ENCODE data around the gene NCKAP5. TPM values are rescaled to one million over a fixed set of nuclear protein-coding genes. Genes with fewer than 3 reads are reported as not detected.

NCKAP5 gene
- total and polyA plus RNA-seq, 2 of the 13 experiments (the other 11 are each of a cell fraction or from before 2014, with no cell fraction given) = 0.01 TPM; not detected in 1

- in situ Hi-C loops (cut with HindIII; ENCODE audit: extremely low pct_ligation_motif_present, low pct_unique_long_range_greater_than_20kb) = no loop called here
- peaks cover 42% of the 10 kb centered on the region for H3K9me3 ChIP-seq (ENCODE audit: low read length)
- no peaks in the 10 kb centered on the region for H3K4me1 ChIP-seq (ENCODE audit: insufficient read depth, low read length)
- no peaks in the 10 kb centered on the region for H3K27me3 ChIP-seq (ENCODE audit: control insufficient read depth in 1 of 2, insufficient read depth in 2 of 2, low read length in 2 of 2)
- no peak overlapping the region for H3K4me3 ChIP-seq (replicated peaks in 1 of 3; ENCODE audit: insufficient read depth in 1 of 3, low read depth in 2 of 3, low read length in 3 of 3)
- no peak for DNase-seq (ENCODE audit: low spot score)
- H3K79me2 ChIP-seq (ENCODE audit: insufficient read depth, low read length) = no peaks in the 10 kb centered on the region
- CTCF ChIA-PET (ENCODE audit: low intra/inter-chr PET ratio, low total read pairs) = no interaction called here
- H3K27ac ChIP-seq (ENCODE audit: extremely low read length, insufficient read depth, low read length) = no peak overlapping the region
- 13% methylated on average over 2 of the region's 2 CpGs for WGBS (ENCODE audit: low lambda C conversion rate)
- H4K20me1 ChIP-seq (ENCODE audit: insufficient read depth, low read length) = no peaks in the 10 kb centered on the region
- H3K9ac ChIP-seq (ENCODE audit: insufficient read depth, low read depth, low read length) = no peak overlapping the region
- no peaks in the 10 kb centered on the region for H3K36me3 ChIP-seq (replicated peaks in 1 of 2; ENCODE audit: control insufficient read depth in 1 of 2, insufficient read depth in 2 of 2, low read length in 2 of 2)
- FAIRE-seq = no peak
- no peak for ATAC-seq
- H3K4me2 ChIP-seq (ENCODE audit: low read depth, low read length) = no peak overlapping the region
- BruUV-seq (replicated peaks) = no TSS peak
- POLR2A ChIA-PET = no interaction called here
- intact Hi-C loops (cut with micrococcal nuclease; ENCODE audit: unreplicated experiment) = no loop called here
- H2AFZ ChIP-seq (ENCODE audit: low read length) = no peak overlapping the region
- no peak for TF ChIP-seq HNRNPLL (IDR thresholded peaks at IDR 0.05; ENCODE audit: low read depth, low read length, poor library complexity, severe bottlenecking)
- TF ChIP-seq ATAD3A (CRISPR knock-in tag; IDR thresholded peaks at IDR 0.05) = no peak
- no peak for TF ChIP-seq MXD1 (CRISPR knock-in tag; IDR thresholded peaks at IDR 0.05)
- no peak for TF ChIP-seq ZNF589 (CRISPR knock-in tag; conservative IDR thresholded peaks at IDR 0.05)
- no peak for TF ChIP-seq TCF12 (IDR thresholded peaks at IDR 0.05)
- no peak for TF ChIP-seq TCF12 (CRISPR knock-in tag; IDR thresholded peaks at IDR 0.05)
- TF ChIP-seq SMC3 (IDR thresholded peaks at IDR 0.05; ENCODE audit: low read length) = no peak
- no peak for TF ChIP-seq HMGA1 (CRISPR knock-in tag; conservative IDR thresholded peaks at IDR 0.05)
- TF ChIP-seq POGK (CRISPR knock-in tag; conservative IDR thresholded peaks at IDR 0.05) = no peak
- no peak for TF ChIP-seq ZNF670 (CRISPR knock-in tag; IDR thresholded peaks at IDR 0.05; ENCODE audit: borderline replicate concordance)
Measured at GRCh38 chr2:132754867-132755472, 813.3 kb downstream of the NCKAP5 start.

Measured in HepG2 (cell line).